HepG2 (cell line): ENCODE data around the gene MRPL43.

Experiments
- HOXA7 ChIP-seq: sonication (generic); formaldehyde crosslinking; IDR thresholded peaks from 2 replicates; pipeline ENCODE4 v1.8.1; 2022; ENCODE audit warnings: mild to moderate bottlenecking, missing genetic modification reagents, moderate library complexity
- MYNN ChIP-seq: sonication (generic); formaldehyde crosslinking; IDR thresholded peaks from 2 replicates; pipeline ENCODE4 v1.4.0; 2020; ENCODE audit warnings: mild to moderate bottlenecking, low read depth, missing genetic modification reagents
- NFIC ChIP-seq: IDR thresholded peaks from 2 replicates; pipeline ENCODE4 v1.6.1; 2012; ENCODE audit warnings: mild to moderate bottlenecking, low read length, inconsistent platforms
- PBX3 ChIP-seq: sonication (generic); formaldehyde crosslinking; IDR thresholded peaks from 2 replicates; pipeline ENCODE4 v1.8.1; 2023; ENCODE audit warnings: missing genetic modification reagents, inconsistent platforms, borderline replicate concordance
- POLR2A ChIP-seq, 2 experiments: IDR thresholded peaks; 2 replicates each; pipeline ENCODE4 v1.6.1; 2011; ENCODE audit warnings: low read depth in 2 of 2, low read length in 2 of 2, mild to moderate bottlenecking in 1 of 2, moderate library complexity in 1 of 2; ENCODE audit not compliant: insufficient read depth in 1 of 2
- POLR2AphosphoS5 ChIP-seq: IDR thresholded peaks from 2 replicates; pipeline ENCODE4 v1.6.1; 2012; ENCODE audit warnings: low read depth, low read length
- PRPF4 ChIP-seq: fragments of 200-400 bp; formaldehyde crosslinking; IDR thresholded peaks from 2 replicates; pipeline ENCODE4 v1.6.1; 2016; ENCODE audit warnings: low read length, low read depth; ENCODE audit not compliant: poor library complexity, severe bottlenecking
- RBM39 ChIP-seq: fragments of 200-400 bp; formaldehyde crosslinking; IDR thresholded peaks from one replicate; pipeline ENCODE4 v1.6.1; 2018; ENCODE audit warnings: antibody characterized with exemption, mild to moderate bottlenecking, low read depth, low read length; ENCODE audit not compliant: poor library complexity, severe bottlenecking
- SUZ12 ChIP-seq: fragments of 150-350 bp; IDR thresholded peaks from 2 replicates; pipeline ENCODE4 v1.6.1; 2014; ENCODE audit warnings: low read depth, low read length
- ZFP41 ChIP-seq: sonication (generic); formaldehyde crosslinking; IDR thresholded peaks from 2 replicates; pipeline ENCODE4 v1.4.0; 2020; ENCODE audit warnings: mild to moderate bottlenecking, missing genetic modification reagents, borderline replicate concordance
- ZFP62 ChIP-seq: sonication (generic); formaldehyde crosslinking; IDR thresholded peaks from 2 replicates; pipeline ENCODE4 v1.4.0; 2020; ENCODE audit warnings: missing genetic modification reagents
- ZNF317 ChIP-seq: sonication (generic); formaldehyde crosslinking; IDR thresholded peaks from 2 replicates; pipeline ENCODE4 v1.5.0; 2020; ENCODE audit warnings: mild to moderate bottlenecking, missing genetic modification reagents
- TF ChIP-seq, protein P1 (sequence below): sonication (generic); formaldehyde crosslinking; IDR thresholded peaks from 2 replicates; pipeline ENCODE4 v1.5.0; 2020; ENCODE audit warnings: missing genetic modification reagents, mild to moderate bottlenecking, borderline replicate concordance

DNA sequence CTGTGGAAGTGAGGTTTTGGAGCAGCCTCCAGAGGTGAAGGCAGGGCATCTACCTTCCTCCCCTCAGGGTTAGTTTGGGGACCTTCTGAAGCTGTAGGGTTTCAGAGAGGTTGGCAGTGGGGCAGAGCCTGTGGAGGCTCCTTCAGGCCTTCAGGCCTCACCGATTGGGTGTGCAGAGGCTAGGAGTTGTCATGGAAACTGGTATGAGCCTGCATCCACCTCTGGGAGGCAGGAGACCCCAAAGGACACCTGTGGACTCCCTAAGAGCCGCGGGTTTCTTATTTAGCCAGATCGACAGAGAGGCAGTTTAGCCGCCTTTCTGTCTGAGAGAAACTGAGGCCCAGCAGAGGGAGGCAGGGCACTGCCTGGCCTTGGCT is 14.3 kb upstream of the MRPL43 start:
- TF ChIP-seq MYNN (CRISPR knock-in tag) = no peak
- TF ChIP-seq POLR2AphosphoS5 = no peak
- TF ChIP-seq PBX3 (CRISPR knock-in tag) = no peak
- TF ChIP-seq ZFP62 (CRISPR knock-in tag) = no peak
- no peak for TF ChIP-seq SUZ12
- no peak for TF ChIP-seq RBM39
- no peak for TF ChIP-seq ZNF317
- TF ChIP-seq PRPF4 = no peak
- no peak for TF ChIP-seq NFIC
- no peak for TF ChIP-seq POLR2A (IDR thresholded peaks at IDR 0.05; ENCODE audit: insufficient read depth in 1 of 2, low read depth in 2 of 2, low read length in 2 of 2)
- no peak for TF ChIP-seq HOXA7 (CRISPR knock-in tag)
- no peak for TF ChIP-seq ZFP41 (CRISPR knock-in tag)
- TF ChIP-seq, protein P1, sequence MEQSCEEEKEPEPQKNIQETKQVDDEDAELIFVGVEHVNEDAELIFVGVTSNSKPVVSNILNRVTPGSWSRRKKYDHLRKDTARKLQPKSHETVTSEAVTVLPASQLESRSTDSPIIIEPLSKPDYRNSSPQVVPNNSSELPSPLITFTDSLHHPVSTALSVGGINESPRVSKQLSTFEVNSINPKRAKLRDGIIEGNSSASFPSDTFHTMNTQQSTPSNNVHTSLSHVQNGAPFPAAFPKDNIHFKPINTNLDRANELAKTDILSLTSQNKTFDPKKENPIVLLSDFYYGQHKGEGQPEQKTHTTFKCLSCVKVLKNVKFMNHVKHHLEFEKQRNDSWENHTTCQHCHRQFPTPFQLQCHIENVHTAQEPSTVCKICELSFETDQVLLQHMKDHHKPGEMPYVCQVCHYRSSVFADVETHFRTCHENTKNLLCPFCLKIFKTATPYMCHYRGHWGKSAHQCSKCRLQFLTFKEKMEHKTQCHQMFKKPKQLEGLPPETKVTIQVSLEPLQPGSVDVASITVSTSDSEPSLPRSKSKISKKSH (CRISPR knock-in tag) = no peak
